Panc1 (cell line): ENCODE results near the gene INPP5E.

Source experiments
- CTCF ChIP-seq: fragments of 450-650 bp; IDR thresholded peaks from 2 replicates; pipeline ENCODE4 v1.5.1; 2017; ENCODE audit warnings: mild to moderate bottlenecking
- POLR2AphosphoS5 ChIP-seq: IDR thresholded peaks from 2 replicates; pipeline ENCODE4 v1.6.1; 2012; ENCODE audit warnings: mild to moderate bottlenecking, low read depth, low read length, moderate library complexity
- REST ChIP-seq, 2 experiments: IDR thresholded peaks; 2 replicates each; pipeline ENCODE4 v1.6.1; 2011 to 2012; ENCODE audit warnings: low read depth in 2 of 2, control low read depth in 1 of 2, low read length in 1 of 2, mild to moderate bottlenecking in 1 of 2, moderate library complexity in 1 of 2; ENCODE audit not compliant: insufficient read depth in 1 of 2
- SIN3A ChIP-seq: IDR thresholded peaks from 2 replicates; pipeline ENCODE4 v1.6.1; 2012; ENCODE audit warnings: low read depth, mild to moderate bottlenecking, low read length, moderate library complexity, borderline replicate concordance; ENCODE audit not compliant: insufficient read depth

- TF ChIP-seq SIN3A (no peak), CTCF (no peak), POLR2AphosphoS5 (no peak), REST (IDR thresholded peaks at IDR 0.05; ENCODE audit: insufficient read depth in 1 of 2, low read depth in 2 of 2, low read length in 1 of 2) (no peak)
These were observed 33.2 kb upstream of the INPP5E start for GRCh38 chr9:136472640-136473353.
